Testis (tissue), 2 donors: ENCODE measurements around the gene FIP1L1.

ENCODE experiments used
- CTCF ChIP-seq, 3 experiments: fragments of 450-650 bp in 2 of 3; fragments of 200-600 bp in 1 of 3; sonication (generic) in 1 of 3; IDR thresholded peaks; one replicate each; pipeline ENCODE4 v1.5.1; 2016 to 2019; ENCODE audit warnings: antibody characterized with exemption in 3 of 3, mild to moderate bottlenecking in 2 of 3, moderate library complexity in 1 of 3
- POLR2A ChIP-seq: fragments of 450-650 bp; IDR thresholded peaks from one replicate; pipeline ENCODE4 v1.6.1; 2017; ENCODE audit warnings: antibody characterized with exemption, mild to moderate bottlenecking, moderate library complexity

DNA sequence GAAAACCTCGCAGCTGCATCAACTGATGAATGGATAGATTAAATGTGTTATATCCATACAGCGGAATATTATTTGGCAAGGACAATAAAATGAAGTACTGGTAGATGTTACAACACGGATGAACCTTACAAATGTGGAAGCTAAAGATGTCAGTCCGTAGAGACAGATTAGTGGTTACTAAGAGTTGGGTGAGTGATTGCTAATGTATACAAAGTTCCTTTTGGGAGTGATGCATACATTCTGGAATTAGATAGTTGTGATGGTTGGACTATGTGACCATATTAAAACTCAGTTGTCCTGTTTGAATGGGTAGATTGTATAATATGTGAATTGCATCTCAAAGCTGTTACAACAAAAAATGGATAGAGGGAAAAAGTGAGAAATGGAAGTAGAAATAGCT is 2.8 kb downstream of the FIP1L1 start:
- TF ChIP-seq POLR2A (no peak), CTCF (IDR thresholded peaks at IDR 0.05) (no peak)
